Testis (tissue), 2 donors: ENCODE data around the gene IKZF3.

Experiments used
- POLR2A ChIP-seq: fragments of 450-650 bp; IDR thresholded peaks from one replicate; pipeline ENCODE4 v1.6.1; 2017; ENCODE audit warnings: antibody characterized with exemption, mild to moderate bottlenecking, moderate library complexity
- TF ChIP-seq, protein P1 (sequence below), 3 experiments: fragments of 450-650 bp in 2 of 3; fragments of 200-600 bp in 1 of 3; sonication (generic) in 1 of 3; IDR thresholded peaks; one replicate each; pipeline ENCODE4 v1.5.1; 2016 to 2019; ENCODE audit warnings: antibody characterized with exemption in 3 of 3, mild to moderate bottlenecking in 2 of 3, moderate library complexity in 1 of 3

- TF ChIP-seq, protein P1, sequence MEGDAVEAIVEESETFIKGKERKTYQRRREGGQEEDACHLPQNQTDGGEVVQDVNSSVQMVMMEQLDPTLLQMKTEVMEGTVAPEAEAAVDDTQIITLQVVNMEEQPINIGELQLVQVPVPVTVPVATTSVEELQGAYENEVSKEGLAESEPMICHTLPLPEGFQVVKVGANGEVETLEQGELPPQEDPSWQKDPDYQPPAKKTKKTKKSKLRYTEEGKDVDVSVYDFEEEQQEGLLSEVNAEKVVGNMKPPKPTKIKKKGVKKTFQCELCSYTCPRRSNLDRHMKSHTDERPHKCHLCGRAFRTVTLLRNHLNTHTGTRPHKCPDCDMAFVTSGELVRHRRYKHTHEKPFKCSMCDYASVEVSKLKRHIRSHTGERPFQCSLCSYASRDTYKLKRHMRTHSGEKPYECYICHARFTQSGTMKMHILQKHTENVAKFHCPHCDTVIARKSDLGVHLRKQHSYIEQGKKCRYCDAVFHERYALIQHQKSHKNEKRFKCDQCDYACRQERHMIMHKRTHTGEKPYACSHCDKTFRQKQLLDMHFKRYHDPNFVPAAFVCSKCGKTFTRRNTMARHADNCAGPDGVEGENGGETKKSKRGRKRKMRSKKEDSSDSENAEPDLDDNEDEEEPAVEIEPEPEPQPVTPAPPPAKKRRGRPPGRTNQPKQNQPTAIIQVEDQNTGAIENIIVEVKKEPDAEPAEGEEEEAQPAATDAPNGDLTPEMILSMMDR (IDR thresholded peaks at IDR 0.05) = no peak
- TF ChIP-seq POLR2A = no peak
These were observed 69.7 kb downstream of the IKZF3 start for GRCh38 chr17:39794249-39794970.
